Hematopoietic multipotent progenitor cell treated with erythropoietin and hydrocortisone succinate and interleukin-3 and kit ligand, for 15 days (in vitro differentiated cells): ENCODE results near the gene ERBB4.

Experiments used
- DNase-seq: peaks from one replicate; pipeline ENCODE4 v3.0.0-alpha.2; 2015; ENCODE audit warnings: low spot score

The ERBB4 gene

DNA sequence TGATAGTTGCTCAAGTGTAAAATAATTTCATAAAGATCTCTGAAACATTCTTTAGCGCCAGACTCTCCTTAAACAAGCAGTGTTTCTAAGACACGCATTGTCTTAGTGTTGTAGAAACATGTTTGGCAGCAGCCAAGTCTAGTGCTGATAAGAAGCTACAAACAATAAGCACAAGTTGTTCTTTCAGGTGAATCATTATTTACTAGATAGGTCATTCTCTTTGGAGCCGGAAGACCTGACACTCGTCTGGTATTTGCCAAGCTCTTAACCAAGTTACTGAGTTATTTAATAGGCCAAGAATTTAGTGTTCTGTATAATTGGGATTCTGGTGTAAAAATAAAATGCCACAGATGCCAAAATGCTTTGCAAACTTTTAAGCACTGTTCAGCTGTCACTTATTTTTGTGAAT, 1130.1 kb downstream of the ERBB4 start:
- DNase-seq = no peak

DNA sequence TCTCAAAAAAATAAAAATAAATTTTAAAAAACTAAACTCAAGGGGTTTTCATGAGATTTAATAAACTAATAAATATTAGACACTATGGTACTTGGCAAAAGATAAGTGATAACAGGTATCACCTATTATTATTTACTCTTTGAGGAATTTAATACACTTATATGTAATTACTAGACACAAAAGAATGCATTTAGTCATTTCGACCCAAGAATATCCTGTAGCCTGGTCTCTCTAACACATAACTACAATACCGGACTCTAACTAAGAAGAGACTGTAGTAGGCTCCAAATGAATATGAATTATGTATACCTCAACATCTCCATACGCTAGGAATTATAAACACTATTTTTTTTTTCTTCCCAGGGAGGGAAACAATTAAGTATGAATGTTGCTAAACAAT, 1131.5 kb downstream of the ERBB4 start:
- DNase-seq = no peak

DNA sequence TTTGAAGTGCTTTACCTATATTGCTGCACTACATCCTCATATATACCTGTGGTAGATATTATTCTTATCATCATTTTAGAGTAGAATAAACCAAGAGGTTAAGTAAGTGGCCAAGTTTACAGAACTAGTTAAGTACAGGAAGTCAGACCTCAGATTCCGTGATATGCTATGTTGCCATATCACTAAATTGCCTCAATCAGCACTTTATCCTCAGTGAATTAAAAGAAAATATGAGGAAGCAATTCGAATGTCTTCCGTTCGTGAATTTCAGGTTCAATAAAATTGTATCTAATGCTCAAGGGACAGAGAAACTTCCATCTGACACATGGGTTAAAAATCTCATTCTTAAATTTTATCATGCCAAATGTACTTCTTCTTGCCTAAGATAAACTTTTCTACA, 1133.6 kb downstream of the ERBB4 start:
- no peak for DNase-seq

- no peak for DNase-seq
Measured at GRCh38 chr2:211404098-211404497, 1134.5 kb downstream of the ERBB4 start.

GRCh38 chr2:211401328-211401727, 1137.3 kb downstream of the ERBB4 start:
- no peak for DNase-seq

- no peak for DNase-seq
Measured at GRCh38 chr2:211397764-211398163, 1140.8 kb downstream of the ERBB4 start.

DNA sequence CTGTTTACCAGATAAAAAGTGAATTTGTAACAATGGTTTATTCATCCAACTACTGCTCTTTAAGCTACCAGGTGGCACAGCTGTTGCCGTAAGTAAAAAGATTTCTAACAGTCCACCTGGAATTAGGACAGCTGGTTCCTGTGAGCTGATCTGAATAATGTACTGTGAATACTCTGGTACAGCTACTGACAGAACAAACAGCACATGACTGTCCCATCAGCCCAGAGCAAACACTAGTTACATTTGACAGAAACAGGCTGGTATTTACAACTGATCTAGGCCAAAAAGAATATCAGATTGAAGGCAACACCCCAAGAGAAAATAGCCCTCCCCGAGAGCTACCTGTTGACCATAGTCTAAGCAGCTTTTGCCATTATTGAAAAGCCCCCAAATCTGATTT, 1141.8 kb downstream of the ERBB4 start:
- DNase-seq = no peak

DNA sequence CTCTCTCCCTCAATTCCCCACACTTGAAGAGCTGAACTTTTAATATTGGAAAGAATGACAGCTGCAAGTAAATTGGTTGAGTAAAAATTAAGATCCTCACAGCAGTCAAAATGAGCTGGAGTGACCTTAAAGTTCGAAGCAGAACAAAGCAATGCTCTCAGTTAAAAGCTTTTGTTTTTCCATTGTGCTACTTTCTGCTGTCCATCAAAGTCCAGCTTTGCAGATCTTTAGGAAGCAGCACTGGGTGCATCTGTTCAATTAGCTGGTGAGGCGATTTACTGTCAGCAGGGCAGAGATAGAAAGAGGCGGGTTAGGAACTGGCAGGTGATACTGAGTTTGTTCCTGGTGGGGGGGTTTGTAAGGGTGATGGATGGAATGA, 1147.4 kb downstream of the ERBB4 start:
- no peak for DNase-seq

- no peak for DNase-seq
Measured at GRCh38 chr2:211390536-211391188, 1147.9 kb downstream of the ERBB4 start.

DNA sequence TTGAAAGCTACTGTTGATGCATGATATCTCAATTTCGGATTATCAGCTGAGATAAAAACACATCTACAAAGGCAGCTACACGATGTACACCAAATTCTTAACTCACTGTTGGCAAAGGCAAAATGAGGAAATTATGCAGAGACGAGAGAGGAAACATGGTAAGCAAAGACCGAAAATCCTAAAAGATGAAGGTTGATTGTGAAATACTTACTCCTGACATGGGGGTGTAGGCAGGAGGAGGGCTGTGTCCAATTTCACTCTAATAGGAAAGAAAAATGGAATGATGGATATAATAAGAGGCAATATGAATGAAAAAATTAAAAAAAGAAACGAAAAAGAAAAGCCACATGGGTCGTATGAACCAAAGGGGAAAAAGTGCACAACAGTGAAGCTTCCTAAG, 1150.9 kb downstream of the ERBB4 start:
- DNase-seq = no peak

DNA sequence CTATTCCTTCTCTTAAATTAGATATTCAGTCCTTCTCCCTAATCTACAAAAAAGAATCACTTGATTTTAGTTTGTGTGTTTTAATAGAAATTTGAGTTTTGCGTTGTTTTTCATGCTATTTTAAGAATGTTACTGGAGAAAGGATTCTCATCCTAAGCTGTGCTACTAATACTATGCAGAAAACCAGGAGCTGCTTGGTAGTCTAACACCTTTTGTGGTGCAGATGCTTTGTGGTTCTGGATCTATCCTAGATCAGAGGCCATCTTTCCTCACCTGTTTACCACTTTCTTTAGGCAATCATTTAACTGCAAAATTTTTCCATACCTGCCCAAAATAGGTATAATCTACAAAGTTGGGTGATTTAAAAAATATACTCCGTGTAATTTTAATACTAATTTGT, 1158.6 kb downstream of the ERBB4 start:
- DNase-seq = no peak

GRCh38 chr2:211376410-211376809, 1162.2 kb downstream of the ERBB4 start:
- DNase-seq = no peak

- no peak for DNase-seq
Measured at GRCh38 chr2:211373203-211373602, 1165.4 kb downstream of the ERBB4 start.

- no peak for DNase-seq
Measured at GRCh38 chr2:211371465-211371864, 1167.1 kb downstream of the ERBB4 start.

DNA sequence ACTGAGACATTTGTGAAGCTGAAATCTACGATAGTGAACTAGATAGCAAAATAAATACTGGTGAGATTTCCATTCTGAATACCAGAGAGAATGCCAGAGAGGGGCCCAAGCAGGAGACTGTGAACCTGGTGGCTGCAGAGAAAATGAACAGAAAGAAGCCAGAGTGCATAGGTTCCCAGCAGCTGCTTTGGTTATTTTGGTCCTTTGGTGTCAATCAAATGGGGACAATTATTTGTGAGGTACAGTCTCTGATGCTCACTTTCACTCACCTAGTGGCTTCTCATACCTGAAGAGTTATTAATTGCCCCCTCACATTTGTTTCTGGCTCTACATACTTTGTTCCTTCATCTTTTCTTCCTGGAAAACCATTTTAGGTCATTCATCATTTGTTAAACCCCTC, 1170.1 kb downstream of the ERBB4 start:
- DNase-seq = no peak

- no peak for DNase-seq
Measured at GRCh38 chr2:211367711-211368110, 1170.9 kb downstream of the ERBB4 start.

GRCh38 chr2:211367293-211367692, 1171.3 kb downstream of the ERBB4 start:
- no peak for DNase-seq

DNA sequence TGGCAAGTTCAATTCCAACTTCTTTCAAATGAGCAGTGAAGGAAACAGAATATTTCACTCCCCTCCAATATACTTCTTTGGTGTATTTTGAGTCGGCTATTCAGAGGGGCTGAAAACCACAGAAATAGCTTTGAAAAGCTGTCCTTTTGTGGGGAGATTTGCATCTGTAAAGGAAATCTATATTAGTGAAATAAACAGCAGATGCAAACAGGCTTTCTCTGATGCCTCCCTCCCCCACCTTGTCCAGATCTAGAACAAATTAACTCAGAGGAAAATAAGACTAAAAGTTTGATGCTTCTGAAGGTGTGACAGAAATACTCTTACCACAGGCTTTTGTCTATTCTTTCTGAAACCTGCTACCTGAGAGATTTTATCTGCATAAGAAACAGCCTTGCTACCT, 1173.7 kb downstream of the ERBB4 start:
- DNase-seq = no peak

DNA sequence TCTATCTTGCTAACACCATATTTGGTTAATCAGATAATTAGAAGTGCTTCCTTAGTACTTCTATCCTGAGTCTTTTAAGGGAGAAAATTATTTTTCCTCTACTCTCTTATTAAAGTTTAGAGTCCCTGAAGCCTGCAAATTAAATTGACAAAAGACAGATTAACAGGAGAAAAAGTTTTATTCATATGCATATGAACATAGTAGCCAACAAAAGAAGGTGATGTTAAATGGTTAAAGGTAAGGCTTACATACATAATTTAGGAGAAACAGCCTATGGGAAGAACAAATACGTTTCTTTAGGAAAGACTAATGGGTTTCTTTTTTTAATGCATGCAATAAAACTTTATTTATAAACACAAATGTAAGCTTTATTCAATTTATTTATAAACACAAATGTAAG, 1177.2 kb downstream of the ERBB4 start:
- no peak for DNase-seq

DNA sequence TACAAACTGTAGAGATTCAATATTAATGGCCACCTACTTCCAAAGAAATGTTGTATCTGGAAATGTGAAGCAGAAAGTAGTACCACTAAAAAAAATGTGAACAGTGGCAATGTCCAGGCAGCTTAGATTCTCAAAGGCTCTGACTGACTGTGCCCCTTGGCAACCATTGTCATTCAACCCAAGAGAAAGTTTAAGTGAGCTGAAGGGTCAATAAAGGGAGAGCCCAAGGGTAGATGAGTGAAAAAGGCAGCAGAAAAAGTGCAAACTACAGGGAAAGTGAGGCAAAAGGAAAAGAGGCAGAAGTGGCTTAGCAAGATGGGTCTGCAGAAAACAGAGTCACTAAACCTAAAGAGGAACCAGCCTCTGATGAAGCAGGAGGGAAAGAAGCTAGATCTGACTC, 1179.3 kb downstream of the ERBB4 start:
- no peak for DNase-seq

DNA sequence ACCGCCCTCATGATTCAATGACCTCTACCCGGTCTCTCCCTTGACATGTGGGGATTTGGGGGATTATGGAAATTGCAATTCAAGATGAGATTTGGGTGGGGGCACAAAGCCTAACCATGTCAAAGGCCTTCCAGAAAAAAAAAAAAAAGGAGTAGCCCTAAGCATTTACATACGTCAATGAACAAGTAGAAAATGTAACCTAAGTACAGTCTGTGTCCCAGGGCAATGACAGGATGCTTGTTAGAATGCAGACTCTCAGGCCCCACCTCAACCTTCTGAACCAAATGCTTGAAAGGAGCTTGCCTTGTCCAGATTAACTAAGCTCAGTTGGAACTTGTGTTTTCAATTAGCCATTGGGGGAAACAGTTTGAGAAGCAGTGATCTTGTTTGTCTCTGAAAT, 1180.1 kb downstream of the ERBB4 start:
- DNase-seq = no peak

DNA sequence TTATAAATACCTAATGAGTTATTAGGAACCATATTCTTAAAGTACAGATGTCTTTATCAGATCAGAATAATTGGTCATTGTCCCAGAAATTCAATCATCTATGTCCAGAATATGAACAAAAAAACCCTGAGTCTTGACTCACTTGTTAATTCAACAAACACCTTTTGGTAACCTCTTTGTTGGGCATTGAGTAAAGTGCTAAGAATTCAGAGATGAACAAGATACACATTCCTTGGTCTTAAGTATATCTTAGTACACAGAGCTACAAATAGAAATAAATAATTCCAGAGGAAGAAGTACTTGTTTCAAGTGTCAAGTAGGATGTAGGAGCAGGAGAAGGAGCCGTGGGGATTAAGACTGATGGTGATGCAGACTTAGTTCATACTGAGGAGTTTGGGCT, 1184.1 kb downstream of the ERBB4 start:
- no peak for DNase-seq

DNA sequence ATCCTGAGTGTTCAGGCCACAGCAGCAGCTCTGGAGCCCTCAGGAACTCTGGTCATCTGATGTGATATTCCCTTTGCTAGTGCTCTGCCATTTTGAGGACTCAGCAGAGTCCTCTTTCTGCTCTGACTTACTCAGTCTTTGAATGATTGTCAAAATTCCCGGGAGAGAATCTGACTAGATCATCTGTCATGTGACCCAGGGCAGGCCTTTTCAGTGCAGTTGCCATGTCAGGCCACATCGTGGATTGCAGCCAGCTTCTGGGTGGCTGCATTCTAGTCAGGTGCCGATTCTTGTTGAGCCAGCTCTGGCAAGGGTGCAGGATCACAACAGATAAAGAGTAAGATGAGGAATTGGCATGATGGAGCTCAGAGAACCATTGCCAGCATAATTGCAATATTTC, 1186.6 kb downstream of the ERBB4 start:
- no peak for DNase-seq

GRCh38 chr2:211349031-211349430, 1189.6 kb downstream of the ERBB4 start:
- DNase-seq = no peak

GRCh38 chr2:211347328-211347727, 1191.3 kb downstream of the ERBB4 start:
- DNase-seq = no peak
